Measurements from ENCODE around the gene ACTL10.

ACTL10 gene

GRCh38 chr20:33650753-33651561 is 15.8 kb upstream of the ACTL10 start:
- no CpG with 5 or more reads among the region's 10 CpGs for WGBS (ENCODE audit: extremely low coverage, insufficient coverage, low lambda C conversion rate)
- H3K4me1 ChIP-seq (ENCODE audit: control insufficient read depth, low read depth, low read length), result no peaks in the 10 kb centered on the region
- no peak overlapping the region for H4K8ac ChIP-seq (ENCODE audit: low read depth, low read length)
- H2AK5ac ChIP-seq (ENCODE audit: low read length), result no peak overlapping the region
- no peak overlapping the region for H2BK5ac ChIP-seq (ENCODE audit: low read length)
- H3K23ac ChIP-seq (ENCODE audit: low read length), result no peak overlapping the region
- H3K9ac ChIP-seq (ENCODE audit: low read length), result no peak overlapping the region
- H3K18ac ChIP-seq (ENCODE audit: low read length), result no peak overlapping the region
- no peak overlapping the region for H4K5ac ChIP-seq (ENCODE audit: low read length)
- H3K79me2 ChIP-seq (ENCODE audit: control insufficient read depth, insufficient read depth, low read length), result no peaks in the 10 kb centered on the region
- no peak overlapping the region for H3K4me3 ChIP-seq (ENCODE audit: low read length)
- no peaks in the 10 kb centered on the region for H3K36me3 ChIP-seq (ENCODE audit: control insufficient read depth, insufficient read depth, low read length)
- no peak overlapping the region for H3K4ac ChIP-seq (ENCODE audit: low read depth, low read length)
- no peak overlapping the region for H3K27ac ChIP-seq (ENCODE audit: low read depth, low read length)
- H2BK15ac ChIP-seq (replicated peaks; ENCODE audit: low read depth), result no peak overlapping the region
- H3K4me2 ChIP-seq (ENCODE audit: low read length), result no peak overlapping the region
- no peak overlapping the region for H3K56ac ChIP-seq (ENCODE audit: low read length)
- H2BK120ac ChIP-seq (ENCODE audit: low read depth, low read length), result no peak overlapping the region
- DNase-seq, result no peak
- H3K79me1 ChIP-seq (ENCODE audit: low read length), result no peaks in the 10 kb centered on the region
- no peaks in the 10 kb centered on the region for H3K27me3 ChIP-seq (ENCODE audit: insufficient read depth, low read length, poor library complexity)

- Histone ChIP-seq H3K56ac (ENCODE audit: low read length) (no peak overlapping the region), H3K27me3 (ENCODE audit: insufficient read depth, low read length, poor library complexity) (no peaks in the 10 kb centered on the region), H3K4me1 (ENCODE audit: control insufficient read depth, low read depth, low read length) (no peaks in the 10 kb centered on the region), H3K4ac (ENCODE audit: low read depth, low read length) (no peak overlapping the region), H3K4me3 (ENCODE audit: low read length) (no peak overlapping the region), H4K5ac (ENCODE audit: low read length) (no peak overlapping the region), H2BK120ac (ENCODE audit: low read depth, low read length) (no peak overlapping the region), H2AK5ac (ENCODE audit: low read length) (no peak overlapping the region), H3K36me3 (ENCODE audit: control insufficient read depth, insufficient read depth, low read length) (no peaks in the 10 kb centered on the region), H3K79me1 (ENCODE audit: low read length) (no peaks in the 10 kb centered on the region), H3K9ac (ENCODE audit: low read length) (no peak overlapping the region), H3K27ac (ENCODE audit: low read depth, low read length) (no peak overlapping the region), H2BK5ac (ENCODE audit: low read length) (no peak overlapping the region), H3K23ac (ENCODE audit: low read length) (no peak overlapping the region), H3K18ac (ENCODE audit: low read length) (no peak overlapping the region), H4K8ac (ENCODE audit: low read depth, low read length) (no peak overlapping the region), H3K4me2 (ENCODE audit: low read length) (no peak overlapping the region), H2BK15ac (replicated peaks; ENCODE audit: low read depth) (no peak overlapping the region), H3K79me2 (ENCODE audit: control insufficient read depth, insufficient read depth, low read length) (no peaks in the 10 kb centered on the region)
- no CpG with 5 or more reads among the region's 13 CpGs for WGBS (ENCODE audit: extremely low coverage, insufficient coverage, low lambda C conversion rate)
- DNase-seq, result no peak
These were observed 15.1 kb upstream of the ACTL10 start for GRCh38 chr20:33651562-33652048.

- Histone ChIP-seq H2BK120ac (ENCODE audit: low read depth, low read length) (no peak overlapping the region), H3K18ac (ENCODE audit: low read length) (no peak overlapping the region), H3K36me3 (ENCODE audit: control insufficient read depth, insufficient read depth, low read length) (peaks cover 2% of the 10 kb centered on the region), H3K4ac (ENCODE audit: low read depth, low read length) (no peak overlapping the region), H2BK5ac (ENCODE audit: low read length) (no peak overlapping the region), H2BK15ac (replicated peaks; ENCODE audit: low read depth) (no peak overlapping the region), H3K27me3 (ENCODE audit: insufficient read depth, low read length, poor library complexity) (no peaks in the 10 kb centered on the region), H3K9ac (ENCODE audit: low read length) (no peak overlapping the region), H3K23ac (ENCODE audit: low read length) (no peak overlapping the region), H3K4me2 (ENCODE audit: low read length) (no peak overlapping the region), H4K5ac (ENCODE audit: low read length) (no peak overlapping the region), H3K4me1 (ENCODE audit: control insufficient read depth, low read depth, low read length) (no peaks in the 10 kb centered on the region), H3K27ac (ENCODE audit: low read depth, low read length) (no peak overlapping the region), H3K79me2 (ENCODE audit: control insufficient read depth, insufficient read depth, low read length) (no peaks in the 10 kb centered on the region), H3K79me1 (ENCODE audit: low read length) (no peaks in the 10 kb centered on the region), H3K56ac (ENCODE audit: low read length) (no peak overlapping the region), H3K4me3 (ENCODE audit: low read length) (no peak overlapping the region), H4K8ac (ENCODE audit: low read depth, low read length) (no peak overlapping the region), H2AK5ac (ENCODE audit: low read length) (no peak overlapping the region)
- DNase-seq, result peak; percentile 78
- no CpG with 5 or more reads among the region's 16 CpGs for WGBS (ENCODE audit: extremely low coverage, insufficient coverage, low lambda C conversion rate)
These were observed 13.4 kb upstream of the ACTL10 start for GRCh38 chr20:33653218-33653899.

- no peaks in the 10 kb centered on the region for H3K4me1 ChIP-seq (ENCODE audit: control insufficient read depth, low read depth, low read length)
- H3K4me2 ChIP-seq (ENCODE audit: low read length), result no peak overlapping the region
- peak; percentile 22 for DNase-seq
- H3K4ac ChIP-seq (ENCODE audit: low read depth, low read length), result no peak overlapping the region
- H2BK15ac ChIP-seq (replicated peaks; ENCODE audit: low read depth), result no peak overlapping the region
- H3K18ac ChIP-seq (ENCODE audit: low read length), result no peak overlapping the region
- H3K79me1 ChIP-seq (ENCODE audit: low read length), result no peaks in the 10 kb centered on the region
- no CpG with 5 or more reads among the region's 11 CpGs for WGBS (ENCODE audit: extremely low coverage, insufficient coverage, low lambda C conversion rate)
- peaks cover 2% of the 10 kb centered on the region for H3K36me3 ChIP-seq (ENCODE audit: control insufficient read depth, insufficient read depth, low read length)
- H2BK120ac ChIP-seq (ENCODE audit: low read depth, low read length), result no peak overlapping the region
- H3K27me3 ChIP-seq (ENCODE audit: insufficient read depth, low read length, poor library complexity), result no peaks in the 10 kb centered on the region
- H3K56ac ChIP-seq (ENCODE audit: low read length), result no peak overlapping the region
- no peak overlapping the region for H4K8ac ChIP-seq (ENCODE audit: low read depth, low read length)
- no peak overlapping the region for H3K23ac ChIP-seq (ENCODE audit: low read length)
- no peak overlapping the region for H3K9ac ChIP-seq (ENCODE audit: low read length)
- no peak overlapping the region for H2AK5ac ChIP-seq (ENCODE audit: low read length)
- no peaks in the 10 kb centered on the region for H3K79me2 ChIP-seq (ENCODE audit: control insufficient read depth, insufficient read depth, low read length)
- H4K5ac ChIP-seq (ENCODE audit: low read length), result no peak overlapping the region
- no peak overlapping the region for H2BK5ac ChIP-seq (ENCODE audit: low read length)
- no peak overlapping the region for H3K27ac ChIP-seq (ENCODE audit: low read depth, low read length)
- no peak overlapping the region for H3K4me3 ChIP-seq (ENCODE audit: low read length)
These were observed 12.7 kb upstream of the ACTL10 start for GRCh38 chr20:33653900-33654596.

GRCh38 chr20:33654680-33655161 is 12.0 kb upstream of the ACTL10 start:
- Histone ChIP-seq H3K4me1 (ENCODE audit: control insufficient read depth, low read depth, low read length) (no peaks in the 10 kb centered on the region), H3K18ac (ENCODE audit: low read length) (no peak overlapping the region), H3K36me3 (ENCODE audit: control insufficient read depth, insufficient read depth, low read length) (peaks cover 2% of the 10 kb centered on the region), H3K23ac (ENCODE audit: low read length) (no peak overlapping the region), H3K9ac (ENCODE audit: low read length) (no peak overlapping the region), H3K27ac (ENCODE audit: low read depth, low read length) (no peak overlapping the region), H3K79me1 (ENCODE audit: low read length) (no peaks in the 10 kb centered on the region), H2BK15ac (replicated peaks; ENCODE audit: low read depth) (no peak overlapping the region), H3K4me2 (ENCODE audit: low read length) (no peak overlapping the region), H3K27me3 (ENCODE audit: insufficient read depth, low read length, poor library complexity) (no peaks in the 10 kb centered on the region), H3K56ac (ENCODE audit: low read length) (no peak overlapping the region), H2AK5ac (ENCODE audit: low read length) (no peak overlapping the region), H4K5ac (ENCODE audit: low read length) (no peak overlapping the region), H3K79me2 (ENCODE audit: control insufficient read depth, insufficient read depth, low read length) (no peaks in the 10 kb centered on the region), H3K4me3 (ENCODE audit: low read length) (no peak overlapping the region), H4K8ac (ENCODE audit: low read depth, low read length) (no peak overlapping the region), H3K4ac (ENCODE audit: low read depth, low read length) (no peak overlapping the region), H2BK5ac (ENCODE audit: low read length) (no peak overlapping the region), H2BK120ac (ENCODE audit: low read depth, low read length) (no peak overlapping the region)
- WGBS (ENCODE audit: extremely low coverage, insufficient coverage, low lambda C conversion rate), result no CpG with 5 or more reads among the region's 14 CpGs
- DNase-seq, result no peak
